OCI-LY1 (cell line): Measurements from ENCODE around the gene OPN5.

Experiments
- H2AFZ ChIP-seq: fragments of 200-600 bp; sonication (generic), shearing (Covaris generic); 2 replicates; pipeline ENCODE4 v1.6.0; 2014; ENCODE audit warnings: antibody characterized with exemption, mild to moderate bottlenecking, low read length
- H3F3A ChIP-seq: fragments of 200-600 bp; sonication (generic), shearing (Covaris generic); 2 replicates; pipeline ENCODE4 v1.6.0; 2014; ENCODE audit warnings: mild to moderate bottlenecking, antibody characterized with exemption, low read length, moderate library complexity; ENCODE audit not compliant: insufficient read depth
- H3K27ac ChIP-seq: fragments of 200-600 bp; sonication (generic); 2 replicates; pipeline ENCODE4 v1.5.1; 2014; ENCODE audit warnings: low read length, mixed run types, mild to moderate bottlenecking, low read depth; ENCODE audit not compliant: poor library complexity, severe bottlenecking
- H3K27me3 ChIP-seq: fragments of 200-600 bp; sonication (generic); 2 replicates; pipeline ENCODE4 v1.6.0; 2014; ENCODE audit warnings: antibody characterized with exemption, mild to moderate bottlenecking, low read length, moderate library complexity; ENCODE audit not compliant: insufficient read depth
- H3K36me3 ChIP-seq: fragments of 200-600 bp; sonication (generic); 2 replicates; pipeline ENCODE4 v1.6.1; 2014; ENCODE audit warnings: mild to moderate bottlenecking, antibody characterized with exemption, low read length, moderate library complexity, mixed read lengths; ENCODE audit not compliant: insufficient read depth
- H3K4me1 ChIP-seq: fragments of 200-600 bp; sonication (generic); 2 replicates; pipeline ENCODE4 v1.5.1; 2014; ENCODE audit warnings: mild to moderate bottlenecking, low read length, moderate library complexity; ENCODE audit not compliant: insufficient read depth, severe bottlenecking
- H3K4me2 ChIP-seq: fragments of 200-600 bp; sonication (generic), shearing (Covaris generic); 2 replicates; pipeline ENCODE4 v1.6.1; 2014; ENCODE audit warnings: low read length
- H3K4me3 ChIP-seq: fragments of 200-600 bp; sonication (generic); 2 replicates; pipeline ENCODE4 v1.5.1; 2014; ENCODE audit warnings: low read length, low read depth, mild to moderate bottlenecking, mixed read lengths; ENCODE audit not compliant: poor library complexity, severe bottlenecking
- H3K79me2 ChIP-seq: fragments of 200-600 bp; shearing (Covaris generic); 2 replicates; pipeline ENCODE4 v1.6.1; 2016; ENCODE audit warnings: mixed run types, low read length, mixed read lengths; ENCODE audit not compliant: insufficient read depth
- H3K9ac ChIP-seq: fragments of 200-600 bp; sonication (generic), shearing (Covaris generic); 2 replicates; pipeline ENCODE4 v1.6.1; 2014; ENCODE audit warnings: mild to moderate bottlenecking, low read length, mixed read lengths
- H3K9me2 ChIP-seq: fragments of 200-600 bp; sonication (generic), shearing (Covaris generic); 2 replicates; pipeline ENCODE4 v1.6.1; 2014; ENCODE audit warnings: low read depth, mild to moderate bottlenecking, low read length, mixed read lengths
- H3K9me3 ChIP-seq: fragments of 200-600 bp; shearing (Covaris generic); 2 replicates; pipeline ENCODE4 v1.6.1; 2014; ENCODE audit warnings: low read length, mixed read lengths
- H4K20me1 ChIP-seq: fragments of 200-600 bp; sonication (generic), shearing (Covaris generic); 2 replicates; pipeline ENCODE4 v1.6.0; 2016; ENCODE audit warnings: mild to moderate bottlenecking, low read length; ENCODE audit not compliant: insufficient read depth
- CTCF ChIP-seq: fragments of 200-600 bp; sonication (generic), shearing (Covaris generic); IDR thresholded peaks from 2 replicates; pipeline ENCODE4 v1.5.1; 2017; ENCODE audit warnings: mild to moderate bottlenecking, antibody characterized with exemption, low read length, moderate library complexity, mixed read lengths
- EZH2 ChIP-seq: fragments of 200-600 bp; sonication (generic), shearing (Covaris generic); IDR thresholded peaks from 2 replicates; pipeline ENCODE4 v1.8.0; 2017; ENCODE audit warnings: borderline replicate concordance, mixed run types, mild to moderate bottlenecking, antibody characterized with exemption, low read length, moderate library complexity, mixed read lengths

Gene OPN5

GRCh38 chr6:47785182-47785581, 3.4 kb downstream of the OPN5 start:
- Histone ChIP-seq H4K20me1 (no peaks in the 10 kb centered on the region), H3K9ac (no peak overlapping the region), H3K27me3 (no peaks in the 10 kb centered on the region), H3K9me3 (no peaks in the 10 kb centered on the region), H3K4me1 (no peaks in the 10 kb centered on the region), H3K9me2 (no peaks in the 10 kb centered on the region), H3K27ac (no peak overlapping the region), H3K4me2 (no peak overlapping the region), H3K36me3 (no peaks in the 10 kb centered on the region), H3K4me3 (no peak overlapping the region), H3K79me2 (no peaks in the 10 kb centered on the region), H2AFZ (no peak overlapping the region), H3F3A (no peaks in the 10 kb centered on the region)
- TF ChIP-seq CTCF = no peak
- TF ChIP-seq EZH2 = no peak

GRCh38 chr6:47787620-47788497, 6.0 kb downstream of the OPN5 start:
- H3K4me2 ChIP-seq = no peak overlapping the region
- H3K27me3 ChIP-seq = no peaks in the 10 kb centered on the region
- no peaks in the 10 kb centered on the region for H3K9me2 ChIP-seq
- H3K4me1 ChIP-seq = no peaks in the 10 kb centered on the region
- H3K27ac ChIP-seq = no peak overlapping the region
- no peak overlapping the region for H3K4me3 ChIP-seq
- no peak overlapping the region for H3K9ac ChIP-seq
- no peak for TF ChIP-seq EZH2
- peak; percentile 96 for TF ChIP-seq CTCF
- no peaks in the 10 kb centered on the region for H3K36me3 ChIP-seq
- no peaks in the 10 kb centered on the region for H3F3A ChIP-seq
- no peaks in the 10 kb centered on the region for H3K9me3 ChIP-seq
- H2AFZ ChIP-seq = no peak overlapping the region
- H4K20me1 ChIP-seq = no peaks in the 10 kb centered on the region
- no peaks in the 10 kb centered on the region for H3K79me2 ChIP-seq

GRCh38 chr6:47788498-47788884, 6.7 kb downstream of the OPN5 start:
- TF ChIP-seq EZH2 (no peak), CTCF (no peak)
- no peaks in the 10 kb centered on the region for H3K4me1 ChIP-seq
- no peaks in the 10 kb centered on the region for H3K79me2 ChIP-seq
- H2AFZ ChIP-seq = no peak overlapping the region
- H3K9ac ChIP-seq = no peak overlapping the region
- no peak overlapping the region for H3K4me2 ChIP-seq
- no peaks in the 10 kb centered on the region for H3K9me2 ChIP-seq
- no peaks in the 10 kb centered on the region for H3K27me3 ChIP-seq
- no peaks in the 10 kb centered on the region for H3K9me3 ChIP-seq
- no peaks in the 10 kb centered on the region for H4K20me1 ChIP-seq
- H3K27ac ChIP-seq = no peak overlapping the region
- H3K4me3 ChIP-seq = no peak overlapping the region
- no peaks in the 10 kb centered on the region for H3F3A ChIP-seq
- no peaks in the 10 kb centered on the region for H3K36me3 ChIP-seq
